GM19351 (cell line): ENCODE data around the gene STAT5B.

ENCODE experiments used
- ATAC-seq: cut with Tn5 transposase; IDR thresholded peaks from one replicate; pipeline ENCODE4 v1.9.1; 2021; ENCODE audit warnings: mild to moderate bottlenecking, moderate library complexity; ENCODE audit not compliant: unreplicated experiment

The STAT5B gene

GRCh38 chr17:42159796-42160530 lies 116.2 kb downstream of the STAT5B start:
- no peak for ATAC-seq

DNA sequence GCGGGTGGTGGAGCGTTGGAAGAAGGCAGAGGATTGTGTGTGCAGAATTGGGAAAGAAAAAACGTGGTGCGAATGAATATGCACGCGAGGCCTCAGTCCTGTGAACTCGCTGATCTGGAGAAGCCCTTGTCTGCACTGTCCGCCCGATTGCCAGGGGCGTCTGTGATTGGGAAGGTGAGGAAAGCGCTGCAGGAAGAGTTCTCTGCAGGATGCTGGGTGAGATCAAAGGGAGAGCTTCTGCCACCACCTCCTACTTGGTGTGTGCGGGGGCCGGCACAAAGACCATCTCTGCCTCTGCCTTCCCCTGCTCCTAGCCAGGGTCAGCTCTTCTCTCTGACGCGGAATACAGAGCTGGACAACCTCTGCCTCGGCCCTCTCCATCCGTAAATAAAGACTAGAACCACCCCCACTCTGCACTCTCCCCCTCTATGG lies 120.6 kb downstream of the STAT5B start:
- ATAC-seq: no peak

GRCh38 chr17:42153919-42154742 lies 122.1 kb downstream of the STAT5B start:
- no peak for ATAC-seq
